Activated naive CD8-positive, alpha-beta T cell treated with anti-CD3 and anti-CD28 coated beads, Interleukin-2, amount 50 U/mL, for 16 hours (primary cell): ENCODE data around the gene MAP6.

Experiments
- DNase-seq: peaks from one replicate; pipeline ENCODE4 v3.0.0-alpha.2; 2020; ENCODE audit warnings: low read depth, low spot score

Gene MAP6

GRCh38 chr11:75554258-75555022, 114.4 kb downstream of the MAP6 start:
- no peak for DNase-seq

- no peak for DNase-seq
These were observed 115.0 kb downstream of the MAP6 start for GRCh38 chr11:75553889-75554257.

DNA sequence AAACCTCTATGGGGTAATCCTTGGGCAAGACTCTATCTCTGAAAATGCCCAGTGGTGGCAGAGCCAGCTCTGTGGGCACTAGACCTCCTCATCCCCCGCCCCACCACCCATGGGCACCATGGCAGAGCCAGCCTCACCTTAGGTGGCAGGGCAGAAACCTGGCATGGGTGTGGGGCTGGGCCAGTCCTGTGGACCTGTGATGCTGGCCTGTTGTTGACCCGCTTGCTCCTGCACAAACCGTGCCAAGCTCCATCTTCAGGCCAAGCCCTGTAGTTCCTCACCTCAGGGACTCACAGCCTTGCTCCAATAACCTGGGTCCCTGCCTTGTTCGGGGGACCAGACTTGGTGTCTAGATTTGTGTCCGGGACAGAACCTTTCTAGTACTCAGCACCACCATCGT, 115.7 kb downstream of the MAP6 start:
- no peak for DNase-seq

- DNase-seq, result no peak
These were observed 119.4 kb downstream of the MAP6 start for GRCh38 chr11:75549370-75549958.

DNA sequence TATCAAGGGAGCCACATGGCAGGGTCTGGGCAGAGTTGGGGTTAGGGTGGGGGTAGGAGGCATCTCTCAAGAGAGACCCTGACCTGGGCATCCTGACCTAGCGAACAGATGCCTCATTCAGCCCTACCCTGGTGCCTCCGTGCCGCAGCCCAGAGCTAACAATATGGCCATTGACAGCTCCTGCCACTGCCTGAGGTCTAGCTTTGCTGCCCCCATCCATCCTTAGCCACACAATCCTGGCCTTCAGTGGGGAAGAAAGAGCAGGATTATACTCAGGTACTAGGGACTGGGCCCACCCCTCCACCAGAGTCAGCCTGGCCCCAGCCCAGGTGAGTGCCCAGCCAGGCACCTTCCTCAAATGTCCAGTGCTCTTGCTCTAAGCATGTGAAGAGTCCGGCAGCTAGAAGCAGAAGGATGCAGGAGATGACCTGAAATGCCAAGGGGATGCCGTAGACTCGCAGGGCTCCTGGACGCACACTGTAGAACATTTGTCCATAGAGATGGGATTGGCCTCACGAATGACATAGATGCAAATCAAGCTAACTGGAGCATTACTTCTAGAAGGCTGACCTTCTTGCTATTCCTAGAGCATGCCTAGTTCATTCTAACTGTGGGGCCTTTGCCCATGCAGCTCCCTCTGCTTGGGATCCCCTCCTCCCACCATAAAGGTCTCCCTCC, 120.1 kb downstream of the MAP6 start:
- DNase-seq, result no peak

DNA sequence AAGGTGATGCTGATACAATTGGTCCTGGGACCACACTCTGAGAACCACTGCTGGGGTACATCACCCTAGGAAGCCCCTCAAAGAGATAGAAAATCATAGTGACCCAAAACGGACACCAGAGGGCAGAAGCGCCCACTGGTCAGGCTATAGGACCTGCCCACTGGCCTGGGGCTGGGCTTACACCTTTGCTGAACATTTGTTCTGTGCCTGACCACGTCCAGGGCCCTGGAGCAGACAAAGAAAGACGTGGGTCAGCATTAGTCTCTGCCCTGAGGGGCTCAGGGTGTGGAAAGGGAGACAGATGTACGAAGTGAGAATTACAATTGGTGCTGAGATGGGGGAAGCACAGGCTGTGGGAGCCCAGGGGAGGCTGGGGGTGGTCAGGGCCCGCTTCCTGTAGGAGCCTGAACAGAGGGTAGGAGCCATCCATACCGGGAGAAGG, 121.2 kb downstream of the MAP6 start:
- DNase-seq, result no peak

DNA sequence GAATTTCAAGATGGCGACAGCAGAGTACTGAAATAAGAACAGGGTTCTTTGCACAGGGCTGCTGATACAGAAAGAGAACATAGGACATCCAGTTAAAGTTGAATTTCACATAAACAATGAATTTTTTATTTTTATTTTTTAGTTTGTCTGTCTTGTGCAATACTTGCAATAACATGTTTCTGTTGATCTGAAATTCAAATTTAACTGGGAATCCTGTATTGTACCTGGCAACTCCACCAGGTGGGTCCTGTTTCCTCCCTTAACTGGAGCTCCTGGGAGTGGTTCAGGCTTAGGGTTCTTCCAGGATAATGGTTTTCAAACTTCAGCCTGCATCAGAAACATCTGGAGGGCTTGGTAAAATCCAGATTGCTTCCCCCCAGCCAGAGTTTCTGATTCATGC, 121.7 kb downstream of the MAP6 start:
- DNase-seq, result no peak

- no peak for DNase-seq
These were observed 125.0 kb downstream of the MAP6 start for GRCh38 chr11:75543806-75544205.

DNA sequence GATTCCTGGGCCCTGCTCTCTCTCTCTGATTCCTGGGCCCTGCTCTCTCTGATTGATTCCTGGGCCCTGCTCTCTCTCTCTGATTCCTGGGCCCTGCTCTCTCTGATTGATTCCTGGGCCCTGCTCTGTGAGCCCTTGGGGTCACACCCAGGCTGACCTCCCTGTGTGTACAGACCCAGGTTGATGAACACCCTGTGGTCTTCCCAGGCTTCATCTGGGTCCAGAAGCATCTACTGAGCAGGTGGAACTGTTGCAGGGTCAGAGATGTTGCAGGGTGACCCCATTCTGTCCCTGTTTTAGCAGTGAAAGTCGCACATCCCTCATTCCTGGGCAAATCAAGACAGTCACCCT, 126.8 kb downstream of the MAP6 start:
- no peak for DNase-seq

DNA sequence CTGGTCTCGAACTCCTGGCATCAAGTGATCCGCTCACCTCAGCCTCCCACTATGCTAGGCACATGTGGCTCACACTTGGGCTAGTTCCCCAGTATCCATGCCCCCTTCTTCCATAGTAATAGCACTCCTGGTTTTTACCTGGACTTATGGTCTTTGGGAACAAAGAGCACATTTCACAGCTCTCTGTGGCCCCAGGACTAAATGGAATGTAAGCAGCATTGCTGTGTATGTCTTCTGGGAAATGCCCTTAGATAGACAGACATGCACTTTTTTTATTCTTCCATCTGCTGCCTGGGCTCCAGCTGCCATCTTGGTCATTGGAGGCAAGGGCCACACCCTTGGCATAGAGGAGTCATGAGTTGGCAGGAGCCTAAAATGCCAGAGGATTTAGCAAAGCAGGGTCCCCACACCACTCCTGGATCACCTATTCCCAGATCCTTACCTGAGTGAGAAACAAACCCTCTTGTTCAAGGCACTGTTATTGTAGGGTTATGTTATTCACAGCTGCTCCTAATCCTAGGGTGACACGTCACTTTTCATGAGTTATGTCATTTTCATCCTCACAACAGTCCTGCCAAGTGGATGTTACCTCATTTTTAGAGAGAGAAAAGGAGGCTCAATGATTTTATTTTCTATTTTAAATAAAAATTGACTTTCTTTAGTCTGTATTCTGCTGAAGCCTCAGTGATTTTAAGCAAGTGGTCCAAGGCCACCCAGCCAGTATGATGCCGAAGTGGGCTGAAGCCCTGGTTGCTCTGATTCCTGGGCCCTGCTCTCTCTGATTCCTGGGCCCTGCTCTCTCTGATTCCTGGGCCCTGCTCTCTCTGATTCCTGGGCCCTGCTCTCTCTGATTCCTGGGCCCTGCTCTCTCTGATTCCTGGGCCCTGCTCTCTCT, 127.4 kb downstream of the MAP6 start:
- DNase-seq, result no peak

- no peak for DNase-seq
These were observed 129.1 kb downstream of the MAP6 start for GRCh38 chr11:75539459-75540334.

DNA sequence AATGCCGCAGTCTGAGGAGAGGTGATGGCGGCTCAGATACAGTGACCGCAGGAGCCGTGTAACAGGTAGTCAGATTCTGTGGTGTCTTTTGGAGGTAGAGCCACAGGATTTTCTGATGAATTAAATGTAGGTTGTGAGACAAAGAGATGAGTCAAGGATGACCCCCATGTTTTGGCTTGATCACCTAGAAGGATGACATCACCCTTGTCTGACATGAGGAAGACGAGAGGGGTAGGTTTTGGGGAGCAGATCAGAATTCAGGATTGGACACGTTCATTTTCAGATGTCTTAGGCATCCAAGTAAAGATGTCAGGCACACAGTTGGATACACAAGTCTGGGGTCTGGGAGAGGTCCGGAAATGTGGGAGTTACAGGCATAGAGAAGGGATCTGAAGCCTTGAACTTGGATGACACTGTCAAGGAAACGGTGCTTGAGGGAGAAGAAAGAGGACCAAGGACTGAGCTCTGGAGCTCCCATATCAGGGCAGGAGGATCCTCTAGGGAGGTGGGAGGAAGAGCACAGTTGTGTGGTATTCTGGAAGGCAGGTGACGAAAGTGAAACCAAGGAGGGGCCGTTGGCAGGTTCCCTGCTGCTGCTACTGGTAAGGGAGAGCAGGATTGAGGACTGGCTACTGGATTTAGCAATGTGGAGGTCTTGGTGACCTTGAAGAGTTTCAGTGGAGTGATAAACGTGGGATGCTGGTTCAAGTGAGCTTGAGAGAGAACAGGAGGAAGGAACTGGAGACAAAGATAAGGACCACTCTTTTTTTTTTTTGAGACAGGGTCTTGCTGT, 130.5 kb downstream of the MAP6 start:
- no peak for DNase-seq

DNA sequence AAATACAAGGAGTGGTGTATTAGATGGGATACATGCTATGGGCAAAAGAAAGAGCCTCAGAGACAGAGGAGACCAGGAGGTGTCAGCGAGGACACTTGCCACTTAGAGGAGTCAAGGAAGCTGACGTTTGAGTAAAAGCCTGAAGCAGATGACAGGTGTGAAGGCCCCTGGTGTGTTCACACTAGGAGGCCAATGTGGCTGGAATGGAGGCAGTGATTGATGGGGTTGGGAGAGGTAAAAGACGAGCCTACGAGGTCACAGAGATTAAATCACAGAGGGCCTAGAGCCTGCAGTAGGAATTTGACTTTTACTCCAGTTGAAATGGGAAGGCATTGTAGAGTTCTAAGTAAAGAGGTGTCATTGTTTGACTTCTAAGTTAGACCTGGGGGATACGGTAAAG, 131.1 kb downstream of the MAP6 start:
- DNase-seq, result no peak
